ACC112 (cell line): ENCODE measurements around the gene ZFYVE28.
"Not testable (repeated sequence)": the region's sequence is repeated elsewhere in the genome, so short reads cannot be mapped to it uniquely, and the experiment has no call there.

Experiments
- H2AFZ ChIP-seq: fragments of 200-600 bp; sonication (generic); one replicate; pipeline ENCODE4 v1.6.0; 2017; ENCODE audit warnings: antibody characterized with exemption, low read length; ENCODE audit not compliant: unreplicated experiment
- H3K27ac ChIP-seq: fragments of 200-600 bp; sonication (generic); 2 replicates; pipeline ENCODE4 v1.5.1; 2014; ENCODE audit warnings: low read depth, mild to moderate bottlenecking, antibody characterized with exemption, low read length, moderate library complexity
- H3K27me3 ChIP-seq: fragments of 200-600 bp; sonication (generic); 2 replicates; pipeline ENCODE4 v1.6.1; 2014; ENCODE audit warnings: mild to moderate bottlenecking, antibody characterized with exemption, low read length, moderate library complexity, mixed read lengths; ENCODE audit not compliant: insufficient read depth
- H3K36me3 ChIP-seq: fragments of 200-600 bp; sonication (generic); 2 replicates; pipeline ENCODE4 v1.6.1; 2016; ENCODE audit warnings: mild to moderate bottlenecking, antibody characterized with exemption, low read length, moderate library complexity, mixed read lengths; ENCODE audit not compliant: insufficient read depth
- H3K4me1 ChIP-seq: fragments of 200-600 bp; sonication (generic); one replicate; pipeline ENCODE4 v1.6.1; 2016; ENCODE audit warnings: low read length, mixed read lengths; ENCODE audit not compliant: insufficient read depth, unreplicated experiment, control insufficient read depth
- H3K4me3 ChIP-seq: fragments of 200-600 bp; sonication (generic); 2 replicates; pipeline ENCODE4 v1.5.1; 2014; ENCODE audit warnings: mild to moderate bottlenecking, low read depth, low read length
- H3K79me2 ChIP-seq: fragments of 200-600 bp; sonication (generic); one replicate; pipeline ENCODE4 v1.6.0; 2016; ENCODE audit warnings: low read length; ENCODE audit not compliant: control insufficient read depth, unreplicated experiment, insufficient read depth

ZFYVE28 gene

DNA sequence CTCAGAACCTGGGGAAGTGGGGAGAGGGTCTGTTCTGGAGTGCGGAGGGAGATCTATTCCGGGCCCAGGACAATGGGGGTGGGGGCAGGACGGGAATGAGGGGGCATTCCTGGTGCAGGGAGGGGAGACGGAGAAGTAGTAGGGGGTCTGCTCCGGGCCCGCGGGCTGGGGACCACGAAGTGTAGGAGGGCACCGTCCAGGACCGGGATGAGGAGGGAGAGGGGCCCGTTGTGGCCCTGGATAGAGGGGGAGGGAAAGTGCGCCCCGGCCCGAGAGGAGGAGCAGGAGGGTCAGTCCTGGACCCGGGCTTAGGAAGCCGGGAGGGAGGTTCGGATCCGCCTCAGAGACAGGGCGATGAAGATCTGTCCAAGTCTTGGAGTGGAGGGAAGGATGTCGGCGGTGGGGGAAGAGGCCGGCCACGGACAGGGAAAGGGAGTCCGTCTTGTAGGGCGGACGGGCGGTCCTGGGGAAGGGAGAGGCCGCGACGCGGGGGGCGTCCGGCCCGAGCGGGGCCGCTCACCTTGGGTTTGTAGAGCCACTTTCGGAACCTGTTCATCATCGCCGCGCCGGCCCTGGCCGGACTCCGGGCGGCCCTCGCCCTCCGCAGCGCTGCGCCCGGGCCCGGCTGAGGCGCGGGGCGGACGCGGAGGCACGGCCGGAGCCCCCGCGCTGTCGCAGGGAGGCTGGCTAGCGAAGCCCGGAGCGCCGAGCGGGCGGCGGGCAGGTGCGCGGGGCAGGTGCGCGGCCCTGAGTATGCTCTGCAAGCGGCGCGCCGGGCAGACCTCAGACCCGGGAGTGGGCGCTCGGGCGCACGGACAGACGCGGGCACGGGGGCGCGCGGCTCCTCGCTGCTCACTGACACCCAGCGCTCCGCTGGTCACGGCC lies at the start of gene ZFYVE28:
Gene ZFYVE28 (minus strand): TSS at position 881 of the 885 bp plus-strand sequence. CDS start 322 bp downstream, at position 559.
- Histone ChIP-seq H3K79me2 (peaks cover 12% of the 10 kb centered on the region), H3K27me3 (peaks cover 49% of the 10 kb centered on the region), H3K4me3 (peak within 1 kb of the TSS; percentile 78), H3K36me3 (no peaks in the 10 kb centered on the region), H2AFZ (peak within 1 kb of the TSS; percentile 82), H3K27ac (no peak within 1 kb of the TSS), H3K4me1 (peaks cover 14% of the 10 kb centered on the region)

DNA sequence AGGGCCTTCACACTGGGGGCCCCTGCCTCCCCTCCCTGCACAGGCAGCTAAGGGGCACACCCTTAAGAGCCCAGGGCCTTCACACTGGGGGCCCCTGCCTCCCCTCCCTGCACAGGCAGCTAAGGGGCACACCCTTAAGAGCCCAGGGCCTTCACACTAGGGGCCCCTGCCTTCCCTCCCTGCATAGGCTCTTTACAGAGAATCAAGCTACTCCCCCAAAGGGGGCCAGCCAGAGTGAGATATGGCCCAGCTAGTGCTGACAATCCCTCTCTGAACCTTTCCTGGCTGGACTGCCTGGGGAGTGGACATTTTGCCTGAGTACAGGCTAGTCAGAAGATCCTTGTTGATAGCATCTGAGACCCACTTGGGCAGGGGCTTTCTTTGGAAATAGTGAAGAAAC lies 47.1 kb upstream of the ZFYVE28 start:
- H3K36me3 ChIP-seq, H2AFZ ChIP-seq, H3K27ac ChIP-seq, H3K4me3 ChIP-seq, H3K27me3 ChIP-seq: not testable (repeated sequence)
- peaks cover 28% of the 10 kb centered on the region for H3K79me2 ChIP-seq
- H3K4me1 ChIP-seq, result peaks cover 12% of the 10 kb centered on the region

DNA sequence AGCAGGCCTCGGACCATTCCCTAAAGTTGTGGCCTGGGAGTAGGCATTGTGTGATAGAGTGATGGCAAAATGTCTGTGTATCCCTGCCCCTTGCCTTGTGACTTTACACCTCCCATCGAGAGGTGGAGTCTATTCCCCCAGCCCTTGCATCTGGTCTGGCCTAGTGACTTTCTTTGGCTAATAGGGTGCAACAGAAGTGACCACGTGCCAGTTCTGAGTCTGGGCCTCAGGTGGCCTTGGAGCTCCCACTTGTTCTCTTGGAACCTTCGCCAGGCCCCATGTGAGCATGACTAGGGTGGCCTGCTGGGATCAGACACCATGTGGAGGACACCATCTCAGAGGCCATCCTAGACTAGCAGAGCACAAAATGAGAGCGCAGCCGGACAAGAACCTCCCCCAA lies 46.6 kb upstream of the ZFYVE28 start:
- Histone ChIP-seq H3K4me1 (peaks cover 8% of the 10 kb centered on the region), H2AFZ (no peak overlapping the region), H3K36me3 (no peaks in the 10 kb centered on the region), H3K27me3 (no peaks in the 10 kb centered on the region), H3K79me2 (peaks cover 23% of the 10 kb centered on the region), H3K27ac (no peak overlapping the region), H3K4me3 (no peak overlapping the region)

DNA sequence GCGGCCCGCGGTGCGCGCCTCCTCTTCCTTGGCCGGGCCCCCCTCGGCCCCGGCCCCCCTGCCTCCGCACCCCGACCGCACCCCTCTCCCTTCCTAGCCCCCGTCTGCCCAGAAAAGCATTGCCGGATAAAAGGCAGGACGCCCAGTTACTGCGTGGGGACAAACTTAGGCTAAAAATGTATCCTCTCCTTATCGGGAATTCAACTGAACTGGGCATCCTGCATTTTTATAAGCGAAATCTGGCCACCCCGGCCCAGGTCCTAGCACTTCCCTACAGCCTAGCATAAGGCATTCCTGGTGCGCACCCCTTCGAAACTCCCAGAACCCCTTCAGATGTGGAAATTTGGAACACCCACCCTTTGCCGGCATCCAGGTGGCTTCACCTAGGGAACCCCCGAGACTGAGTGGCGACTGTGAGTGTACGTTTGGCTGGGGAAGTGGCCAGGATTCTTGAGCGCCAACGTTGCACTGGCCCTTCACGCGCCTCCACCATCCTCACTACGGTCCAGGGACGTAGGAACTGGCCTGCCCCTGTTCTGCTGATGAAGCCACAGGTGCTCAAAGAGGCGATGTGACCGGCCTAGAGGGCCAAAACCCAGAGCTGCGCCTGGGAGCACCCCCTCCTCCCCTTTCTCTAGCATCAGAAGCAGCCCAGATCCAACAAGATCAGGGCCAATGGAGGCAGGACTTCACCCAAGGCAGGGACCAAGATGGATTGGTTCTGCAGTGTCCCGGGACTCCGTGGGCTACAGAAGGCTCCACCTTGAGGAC lies 44.7 kb upstream of the ZFYVE28 start:
- Histone ChIP-seq H3K4me1 (peaks cover 8% of the 10 kb centered on the region), H3K27me3 (no peaks in the 10 kb centered on the region), H2AFZ (no peak overlapping the region), H3K36me3 (no peaks in the 10 kb centered on the region), H3K27ac (no peak overlapping the region), H3K4me3 (peak overlapping the region; percentile 78), H3K79me2 (peaks cover 7% of the 10 kb centered on the region)

DNA sequence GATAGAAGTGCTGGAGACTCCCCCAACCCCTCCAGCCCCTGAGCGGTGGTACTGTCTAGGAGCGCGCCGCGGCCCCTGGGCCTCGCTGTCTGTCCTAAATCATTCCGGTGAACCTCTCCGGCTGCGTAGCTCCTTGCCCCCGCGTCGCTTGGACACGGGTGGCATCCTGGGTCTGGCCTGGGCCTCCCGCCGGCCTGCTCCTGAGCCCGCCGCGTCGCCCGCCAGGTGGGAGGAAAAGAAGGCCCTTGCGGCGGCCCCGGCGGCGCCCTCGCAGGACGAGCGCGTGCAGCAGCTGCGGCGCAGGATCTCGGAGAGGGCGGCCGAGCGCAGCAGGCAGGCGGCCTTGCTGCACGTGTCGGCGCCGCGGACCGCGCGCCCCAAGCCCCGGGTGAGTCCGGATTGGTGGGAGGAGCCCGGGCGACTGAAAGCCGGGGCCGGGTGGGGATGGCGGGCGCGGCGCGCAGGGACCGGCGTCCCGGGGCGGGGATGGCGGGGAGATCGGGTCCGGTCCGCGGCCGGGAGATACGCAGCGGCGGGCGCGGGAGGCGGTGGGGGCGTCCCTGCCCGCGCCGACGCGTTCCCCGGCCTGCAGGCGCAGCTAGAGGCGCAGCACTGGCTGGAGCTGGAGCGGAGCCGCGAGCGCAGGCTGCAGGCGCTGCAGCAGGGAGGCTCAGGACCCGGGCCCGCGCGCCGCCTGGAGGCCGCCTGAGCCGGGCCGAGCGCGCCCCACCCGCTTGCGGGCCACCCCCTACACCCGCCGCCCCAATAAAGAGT lies 44.0 kb upstream of the ZFYVE28 start:
- peaks cover 8% of the 10 kb centered on the region for H3K4me1 ChIP-seq
- H3K36me3 ChIP-seq, result no peaks in the 10 kb centered on the region
- H3K4me3 ChIP-seq, result peak overlapping the region; percentile 78
- H3K27me3 ChIP-seq, result no peaks in the 10 kb centered on the region
- H3K79me2 ChIP-seq, result no peaks in the 10 kb centered on the region
- no peak overlapping the region for H3K27ac ChIP-seq
- peak overlapping the region; percentile 70 for H2AFZ ChIP-seq

DNA sequence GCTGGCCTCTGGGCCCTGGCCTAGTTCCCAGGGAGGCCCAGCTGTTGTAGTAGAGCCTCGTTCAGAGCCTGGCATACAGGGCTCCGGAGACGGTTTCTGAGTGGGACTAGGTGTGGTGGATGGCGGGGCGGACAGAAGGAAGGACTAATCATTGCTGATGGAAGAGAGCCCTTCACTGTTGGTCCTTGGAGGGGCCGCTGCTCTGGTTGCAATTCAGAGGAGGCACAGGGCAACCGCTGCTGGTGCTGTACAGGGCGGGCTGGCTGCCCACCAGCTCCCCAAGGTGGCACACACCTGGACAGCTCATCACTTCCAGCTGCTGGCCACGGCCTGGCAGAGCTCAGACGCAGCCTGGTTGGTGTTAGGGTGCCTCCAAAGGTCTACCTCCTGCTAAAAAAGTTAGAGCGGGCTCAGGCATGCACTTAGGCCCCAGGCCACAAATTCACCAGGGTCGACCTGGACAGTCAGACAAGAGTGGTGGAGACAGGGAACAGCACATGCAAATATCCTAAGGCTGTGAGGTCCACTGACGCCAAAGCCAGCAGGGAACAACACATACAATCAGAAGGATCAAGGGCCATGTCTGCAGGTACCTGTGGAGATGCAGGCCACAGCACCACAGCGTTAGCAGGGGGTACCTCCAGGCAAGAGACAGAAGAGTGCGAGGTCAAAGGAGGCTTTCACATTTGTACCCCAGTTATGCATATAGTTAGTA lies 43.0 kb upstream of the ZFYVE28 start:
- Histone ChIP-seq H3K79me2 (no peaks in the 10 kb centered on the region), H2AFZ (no peak overlapping the region), H3K36me3 (no peaks in the 10 kb centered on the region), H3K4me3 (no peak overlapping the region; the same call in 1 of the 2 replicates), H3K27me3 (no peaks in the 10 kb centered on the region), H3K27ac (no peak overlapping the region), H3K4me1 (peaks cover 5% of the 10 kb centered on the region)

GRCh38 chr4:2459589-2460349 lies 41.3 kb upstream of the ZFYVE28 start:
- Histone ChIP-seq H3K79me2 (no peaks in the 10 kb centered on the region), H3K27me3 (no peaks in the 10 kb centered on the region), H2AFZ (no peak overlapping the region), H3K27ac (no peak overlapping the region), H3K4me3 (no peak overlapping the region), H3K4me1 (peaks cover 5% of the 10 kb centered on the region), H3K36me3 (no peaks in the 10 kb centered on the region)

GRCh38 chr4:2458546-2459491 lies 40.4 kb upstream of the ZFYVE28 start:
- Histone ChIP-seq H3K4me3 (no peak overlapping the region), H3K36me3 (no peaks in the 10 kb centered on the region), H3K4me1 (peaks cover 5% of the 10 kb centered on the region), H3K27me3 (no peaks in the 10 kb centered on the region), H3K27ac (no peak overlapping the region), H2AFZ (no peak overlapping the region), H3K79me2 (no peaks in the 10 kb centered on the region)
